ENCODE results near the gene GTF2I. TPM values are rescaled to one million over a fixed set of nuclear protein-coding genes. Genes with fewer than 3 reads are reported as not detected.
"Not testable (repeated sequence)": the region's sequence is repeated elsewhere in the genome, so short reads cannot be mapped to it uniquely, and the experiment has no call there.

GTF2I gene
- total and polyA plus RNA-seq, 4 experiments from 2014 or later, result 20.5 to 156 (median 110) TPM

- Histone ChIP-seq H3K4me1 (ENCODE audit: insufficient read depth, low read length) (peaks cover 46% of the 10 kb centered on the region), H3K27me3 (ENCODE audit: insufficient read depth, low read length) (no peaks in the 10 kb centered on the region), H3K9me3 (ENCODE audit: control insufficient read depth in 1 of 2, low read length in 2 of 2) (no peaks in the 10 kb centered on the region), H3K36me3 (ENCODE audit: insufficient read depth, low read length) (no peaks in the 10 kb centered on the region), H3K4me3 (ENCODE audit: low read length in 2 of 2) (peak overlapping the region in 1 of 2 donors; percentile 87), H3K27ac (ENCODE audit: low read depth, low read length) (peak overlapping the region; percentile 71)
- no peaks in the 10 kb centered on the region for H3K27me3 Mint-ChIP-seq
- peak; percentile 31 to 85 (median 45) for DNase-seq
- peak overlapping the region; percentile 62 to 96 (median 92) for H3K27ac Mint-ChIP-seq
- intact Hi-C loops (cut with micrococcal nuclease), result loop anchor here (2.0 kb wide), 1 partner anchor 204 kb away; the partner anchor contains the start of gene GTF2IRD1
- H3K4me1 Mint-ChIP-seq, result peaks cover 23 to 54% (median 37%) of the 10 kb centered on the region in 4 donors
- peaks cover 0 to 3% (median 0%) of the 10 kb centered on the region in 8 donors for H3K9me3 Mint-ChIP-seq
- CTCF ChIA-PET (ENCODE audit: partially characterized antibody), result interaction anchor here (0.9 to 1.5 kb wide), 3 partner anchors 11 to 207 kb away, joined by 3 to 4 read pairs (median 3); no protein-coding TSS in a partner anchor
- H3K4me3 Mint-ChIP-seq, result peak overlapping the region; percentile 84 to 95 (median 91)
- H3K36me3 Mint-ChIP-seq, result peaks cover 0 to 22% of the 10 kb centered on the region in 2 donors
- POLR2A ChIA-PET (ENCODE audit: partially characterized antibody), result interaction anchor here (1.2 to 1.7 kb wide), 3 partner anchors 39 to 1135 kb away, joined by 3 to 15 read pairs (median 4); partner anchors contain the start of genes BAZ1B and GTF2IRD1
Measured at GRCh38 chr7:74656441-74656836, 1.1 kb upstream of the GTF2I start.

- Mint-ChIP-seq H3K27me3 (no peaks in the 10 kb centered on the region), H3K4me3 (peak overlapping the region; percentile 84 to 95 (median 91)), H3K36me3 (peaks cover 0 to 22% of the 10 kb centered on the region in 2 donors), H3K4me1 (peaks cover 23 to 57% (median 42%) of the 10 kb centered on the region in 4 donors), H3K27ac (peak overlapping the region; percentile 82 to 96 (median 92)), H3K9me3 (peaks cover 0 to 3% (median 0%) of the 10 kb centered on the region in 8 donors)
- no peaks in the 10 kb centered on the region for H3K36me3 ChIP-seq (ENCODE audit: insufficient read depth, low read length)
- peaks cover 46% of the 10 kb centered on the region for H3K4me1 ChIP-seq (ENCODE audit: insufficient read depth, low read length)
- peak; percentile 95 to 96 (median 96) for DNase-seq
- no peaks in the 10 kb centered on the region for H3K27me3 ChIP-seq (ENCODE audit: insufficient read depth, low read length)
- intact Hi-C loops (cut with micrococcal nuclease), result loop anchor here (1.0 to 2.0 kb wide), 2 partner anchors 204 to 403 kb away; partner anchors contain the start of genes GTF2IRD1 and RFC2
- H3K4me3 ChIP-seq (ENCODE audit: low read length in 2 of 2), result peak overlapping the region; percentile 87 to 88
- ChIA-PET CTCF (ENCODE audit: partially characterized antibody) (interaction anchor here (0.9 to 1.5 kb wide), 2 partner anchors 11 to 207 kb away, joined by 3 to 4 read pairs; no protein-coding TSS in a partner anchor), POLR2A (ENCODE audit: partially characterized antibody) (interaction anchor here (1.0 to 1.7 kb wide), 5 partner anchors 40 to 1135 kb away, joined by 3 to 15 read pairs (median 3); partner anchors contain the start of genes BAZ1B, EIF4H and GTF2IRD1)
- H3K9me3 ChIP-seq (ENCODE audit: control insufficient read depth in 1 of 2, low read length in 2 of 2), result no peaks in the 10 kb centered on the region
- peak overlapping the region; percentile 74 for H3K27ac ChIP-seq (ENCODE audit: low read depth, low read length)
Measured at GRCh38 chr7:74656837-74657691, 454 bp upstream of the GTF2I start.

GRCh38 chr7:74658178-74659004 is 873 bp downstream of the GTF2I start:
- Histone ChIP-seq H3K4me3 (ENCODE audit: low read length in 2 of 2) (peak overlapping the region; percentile 14 to 87), H3K27me3 (ENCODE audit: insufficient read depth, low read length) (no peaks in the 10 kb centered on the region), H3K27ac (ENCODE audit: low read depth, low read length) (peak overlapping the region; percentile 74), H3K9me3 (ENCODE audit: control insufficient read depth in 1 of 2, low read length in 2 of 2) (no peaks in the 10 kb centered on the region), H3K4me1 (ENCODE audit: insufficient read depth, low read length) (peaks cover 51% of the 10 kb centered on the region), H3K36me3 (ENCODE audit: insufficient read depth, low read length) (no peaks in the 10 kb centered on the region)
- peaks cover 0 to 24% of the 10 kb centered on the region in 2 donors for H3K36me3 Mint-ChIP-seq
- peak; percentile 81 to 86 (median 82) for DNase-seq
- peaks cover 28 to 64% (median 48%) of the 10 kb centered on the region in 4 donors for H3K4me1 Mint-ChIP-seq
- ChIA-PET CTCF (ENCODE audit: partially characterized antibody) (no interaction called here), POLR2A (ENCODE audit: partially characterized antibody) (interaction anchor here (1.0 to 1.3 kb wide), 2 partner anchors 241 to 484 kb away, joined by 3 read pairs; partner anchors contain the start of gene EIF4H)
- H3K4me3 Mint-ChIP-seq, result peak overlapping the region; percentile 76 to 93 (median 85)
- H3K9me3 Mint-ChIP-seq, result peaks cover 0 to 3% (median 0%) of the 10 kb centered on the region in 8 donors
- no peaks in the 10 kb centered on the region for H3K27me3 Mint-ChIP-seq
- intact Hi-C loops (cut with micrococcal nuclease), result no loop called here
- peak overlapping the region; percentile 76 to 95 (median 91) for H3K27ac Mint-ChIP-seq

- POLR2A ChIA-PET (ENCODE audit: partially characterized antibody); H3K36me3 ChIP-seq (ENCODE audit: insufficient read depth, low read length); DNase-seq; H3K27me3 ChIP-seq (ENCODE audit: insufficient read depth, low read length); H3K27me3 Mint-ChIP-seq; H3K9me3 Mint-ChIP-seq; H3K9me3 ChIP-seq (ENCODE audit: control insufficient read depth in 1 of 2, low read length in 2 of 2): not testable (repeated sequence)
- CTCF ChIA-PET (ENCODE audit: partially characterized antibody), result interaction anchor here (1.1 to 1.9 kb wide), 2 partner anchors 12 to 16 kb away, joined by 3 to 6 read pairs; no protein-coding TSS in a partner anchor
- Mint-ChIP-seq H3K27ac (peak overlapping the region; percentile 76 to 95 (median 90)), H3K36me3 (peaks cover 0 to 34% of the 10 kb centered on the region in 2 donors), H3K4me3 (peak overlapping the region; percentile 76 to 93 (median 87)), H3K4me1 (peaks cover 31 to 70% (median 52%) of the 10 kb centered on the region in 4 donors)
- Histone ChIP-seq H3K4me1 (ENCODE audit: insufficient read depth, low read length) (peaks cover 50% of the 10 kb centered on the region), H3K4me3 (ENCODE audit: low read length in 2 of 2) (peak overlapping the region in 1 of 2 donors; percentile 7), H3K27ac (ENCODE audit: low read depth, low read length) (peak overlapping the region; percentile 36)
- intact Hi-C loops (cut with micrococcal nuclease), result loop anchor here (1.0 kb wide), 1 partner anchor 9 kb away; no protein-coding TSS in a partner anchor
Measured at GRCh38 chr7:74660202-74660601, 2.7 kb downstream of the GTF2I start.

- intact Hi-C loops (cut with micrococcal nuclease); H3K9me3 Mint-ChIP-seq; H3K9me3 ChIP-seq (ENCODE audit: control insufficient read depth in 1 of 2, low read length in 2 of 2); H3K36me3 ChIP-seq (ENCODE audit: insufficient read depth, low read length); H3K4me3 ChIP-seq (ENCODE audit: low read length in 2 of 2); H3K27me3 ChIP-seq (ENCODE audit: insufficient read depth, low read length); H3K27me3 Mint-ChIP-seq; H3K27ac ChIP-seq (ENCODE audit: low read depth, low read length): not testable (repeated sequence)
- Mint-ChIP-seq H3K4me1 (peaks cover 30 to 64% (median 47%) of the 10 kb centered on the region in 4 donors), H3K36me3 (peaks cover 5 to 40% of the 10 kb centered on the region in 2 donors), H3K4me3 (peak overlapping the region in 2 of 8 donors; percentile 20 to 54), H3K27ac (peak overlapping the region in 3 of 7 donors; percentile 61 to 92 (median 72))
- DNase-seq, result peak in 1 of 5 donors; percentile 9
- ChIA-PET POLR2A (ENCODE audit: partially characterized antibody) (interaction anchor here (0.6 kb wide), 2 partner anchors 223 to 487 kb away, joined by 3 read pairs; no protein-coding TSS in a partner anchor), CTCF (ENCODE audit: partially characterized antibody) (interaction anchor here (0.6 to 1.9 kb wide), 3 partner anchors 13 to 209 kb away, joined by 3 to 6 read pairs (median 4); partner anchors contain the start of gene GTF2IRD1)
- peaks cover 34% of the 10 kb centered on the region for H3K4me1 ChIP-seq (ENCODE audit: insufficient read depth, low read length)
Measured at GRCh38 chr7:74661836-74662794, 4.6 kb downstream of the GTF2I start.
